HepG2 (cell line): Measurements from ENCODE around the gene ACER3. TPM values are rescaled to one million over a fixed set of nuclear protein-coding genes. Genes with fewer than 3 reads are reported as not detected.

Source experiments
- ATAC-seq: fragments of 200-7000 bp; cut with Tn5 transposase; 3 replicates; pipeline ENCODE4 v1.9.1; 2020; ENCODE audit warnings: mild to moderate bottlenecking, moderate library complexity
- BruUV-seq: library from RNA; stranded (reverse); fragments of 400-500 nt; replicated peaks from 2 replicates; lab custom pipeline; 2021; lab: Mats Ljungman, UMichigan
- CTCF ChIA-PET: fragments of 300-600 bp; formaldehyde crosslinking; extraction: SDS; loops from one replicate; lab custom pipeline; 2021; ENCODE audit warnings: low total read pairs, inconsistent platforms, low intra/inter-chr PET ratio; lab: Yijun Ruan, JAX
- POLR2A ChIA-PET: fragments of 350-600 bp; sonication (Branson Sonifier 250); formaldehyde crosslinking; loops from one replicate; lab custom pipeline; 2020; ENCODE audit warnings: antibody characterized with exemption, inconsistent platforms; lab: Yijun Ruan, JAX
- DNase-seq: peaks from one replicate; pipeline ENCODE4 v3.0.0-alpha.2; 2015; ENCODE audit warnings: low spot score
- FAIRE-seq: peaks from 3 replicates; lab custom pipeline; 2011; peaks lifted over from hg19 to GRCh38; lab: Jason Lieb, UNC
- H2AFZ ChIP-seq: one replicate; pipeline ENCODE4 v1.6.1; 2011; ENCODE audit warnings: low read length, inconsistent platforms
- H3K27ac ChIP-seq: fragments of 300-600 bp; 3 replicates; pipeline ENCODE4 v1.8.0; 2011; ENCODE audit warnings: mixed run types, mild to moderate bottlenecking, mixed read lengths, low read length, inconsistent platforms; ENCODE audit not compliant: insufficient read depth; ENCODE audit errors: extremely low read length
- H3K27me3 ChIP-seq, 2 experiments: fragments of 200-600 bp in 1 of 2; 2 replicates in 1 of 2; 3 replicates in 1 of 2; pipeline versions ENCODE4 v1.6.0 to v1.8.0; 2011; ENCODE audit warnings: low read length in 2 of 2, mild to moderate bottlenecking in 2 of 2, moderate library complexity in 2 of 2, inconsistent platforms in 1 of 2; ENCODE audit not compliant: insufficient read depth in 2 of 2, control insufficient read depth in 1 of 2
- H3K36me3 ChIP-seq, 2 experiments: fragments of 200-600 bp in 1 of 2; replicated peaks in 1 of 2; 2 replicates in 1 of 2; 3 replicates in 1 of 2; pipeline versions ENCODE4 v1.5.1 to v1.8.0; 2011; ENCODE audit warnings: low read length in 2 of 2, inconsistent platforms in 1 of 2; ENCODE audit not compliant: insufficient read depth in 2 of 2, control insufficient read depth in 1 of 2
- H3K4me1 ChIP-seq: 2 replicates; pipeline ENCODE4 v1.5.1; 2012; ENCODE audit warnings: low read length, inconsistent platforms; ENCODE audit not compliant: insufficient read depth
- H3K4me2 ChIP-seq: 2 replicates; pipeline ENCODE4 v1.6.0; 2011; ENCODE audit warnings: low read depth, low read length, inconsistent platforms
- H3K4me3 ChIP-seq, 3 experiments: fragments of 200-600 bp in 1 of 3; sonication (generic), shearing (Covaris generic) in 1 of 3; replicated peaks in 1 of 3; 2 replicates each; pipeline ENCODE4 v1.5.1; 2011 to 2016; ENCODE audit warnings: low read length in 3 of 3, inconsistent platforms in 2 of 3, low read depth in 2 of 3, mild to moderate bottlenecking in 2 of 3, control low read depth in 1 of 3, mixed read lengths in 1 of 3; ENCODE audit not compliant: insufficient read depth in 1 of 3
- H3K79me2 ChIP-seq: one replicate; pipeline ENCODE4 v1.6.1; 2011; ENCODE audit warnings: low read length, inconsistent platforms; ENCODE audit not compliant: insufficient read depth
- H3K9ac ChIP-seq: 2 replicates; pipeline ENCODE4 v1.6.0; 2011; ENCODE audit warnings: mild to moderate bottlenecking, low read depth, low read length, inconsistent platforms; ENCODE audit not compliant: insufficient read depth
- H3K9me3 ChIP-seq: 2 replicates; pipeline ENCODE4 v1.5.1; 2012; ENCODE audit warnings: mild to moderate bottlenecking, low read length
- H4K20me1 ChIP-seq: 2 replicates; pipeline ENCODE4 v1.6.0; 2011; ENCODE audit warnings: inconsistent platforms, mild to moderate bottlenecking, low read length, moderate library complexity; ENCODE audit not compliant: insufficient read depth
- CTCF ChIP-seq: sonication (generic); formaldehyde crosslinking; IDR thresholded peaks from 2 replicates; pipeline ENCODE4 v1.5.0; 2020; ENCODE audit warnings: mild to moderate bottlenecking, missing genetic modification reagents, moderate library complexity
- HMGXB4 ChIP-seq, 2 experiments: sonication (generic) in 1 of 2; formaldehyde crosslinking in 1 of 2; IDR thresholded peaks; 2 replicates each; pipeline versions ENCODE4 v1.4.0 to v1.6.1; 2018 to 2020; ENCODE audit warnings: missing genetic modification reagents in 2 of 2, borderline replicate concordance in 1 of 2, low read depth in 1 of 2, mild to moderate bottlenecking in 1 of 2, missing biosample characterization in 1 of 2
- MLXIP ChIP-seq: sonication (generic); formaldehyde crosslinking; IDR thresholded peaks from 2 replicates; pipeline ENCODE4 v1.9.0; 2021; ENCODE audit warnings: missing genetic modification reagents, borderline replicate concordance
- SAP130 ChIP-seq: IDR thresholded peaks from 2 replicates; pipeline ENCODE4 v1.6.1; 2016; ENCODE audit warnings: low read depth
- STAG1 ChIP-seq: sonication (generic); formaldehyde crosslinking; IDR thresholded peaks from 2 replicates; pipeline ENCODE4 v1.4.0; 2020; ENCODE audit warnings: missing genetic modification reagents
- TFAP4 ChIP-seq: sonication (generic); IDR thresholded peaks from 2 replicates; pipeline ENCODE4 v1.6.1; 2016; ENCODE audit warnings: low read depth, borderline replicate concordance
- ZFX ChIP-seq: sonication (generic); formaldehyde crosslinking; IDR thresholded peaks from 2 replicates; pipeline ENCODE4 v1.4.0; 2020; ENCODE audit warnings: mild to moderate bottlenecking, low read depth, missing genetic modification reagents, moderate library complexity
- ZNF564 ChIP-seq: sonication (generic); formaldehyde crosslinking; IDR thresholded peaks from 2 replicates; pipeline ENCODE4 v1.8.1; 2023; ENCODE audit warnings: mild to moderate bottlenecking, missing genetic modification reagents
- ZNF687 ChIP-seq: sonication (generic); formaldehyde crosslinking; IDR thresholded peaks from 2 replicates; pipeline ENCODE4 v1.5.1; 2020; ENCODE audit warnings: mild to moderate bottlenecking, missing genetic modification reagents, moderate library complexity
- ZNF773 ChIP-seq: sonication (generic); formaldehyde crosslinking; IDR thresholded peaks from 2 replicates; pipeline ENCODE4 v1.4.0; 2020; ENCODE audit warnings: missing genetic modification reagents, borderline replicate concordance
- WGBS: methylation state at CpG from one replicate; pipeline ENCODE4 v1.1.6; 2017; ENCODE audit warnings: low lambda C conversion rate; 5-methylcytosine and 5-hydroxymethylcytosine counted together
- in situ Hi-C: cut with HindIII; loops from 2 replicates; pipeline ENCODE4 v1.10.0; 2017; ENCODE audit warnings: low pct_unique_long_range_greater_than_20kb; ENCODE audit not compliant: extremely low pct_ligation_motif_present
- intact Hi-C: fragments of 100-400 bp; cut with micrococcal nuclease; formaldehyde crosslinking; loops from one replicate; pipeline ENCODE4 v1.10.0; 2022; ENCODE audit not compliant: unreplicated experiment
- polyA plus RNA-seq, 8 experiments: library from polyadenylated mRNA; depleted of rRNA in 3 of 8; stranded (reverse) in 7 of 8; unstranded in 1 of 8; fragments of >200 nt; fragmentation: Illumina TruSeq in 4 of 8; extraction: Trizol in 4 of 8; gene quantifications; 2 replicates each; pipeline versions ENCODE4 v1.2.1 to v1.2.3, GENCODE V29; 2011 to 2016; ENCODE audit warnings: low read depth in 4 of 8, missing spikeins in 1 of 8, mixed read lengths in 1 of 8; ENCODE audit not compliant: insufficient read depth in 1 of 8
- total RNA-seq, 5 experiments: library from RNA; depleted of rRNA; stranded (reverse); fragments of >200 nt; fragmentation: Illumina TruSeq; extraction: Trizol; gene quantifications; 2 replicates each; pipeline ENCODE4 v1.2.3, GENCODE V29; 2016; ENCODE audit warnings: low read depth in 1 of 5

Gene ACER3
- total and polyA plus RNA-seq, 2 of the 13 experiments (the other 11 are each of a cell fraction or from before 2014, with no cell fraction given), result 6.0 to 9.8 TPM

GRCh38 chr11:77073328-77074001 lies 212.7 kb downstream of the ACER3 start:
- H3K4me1 ChIP-seq, result peaks cover 25% of the 10 kb centered on the region
- no peak overlapping the region for H2AFZ ChIP-seq
- DNase-seq (peak; percentile 45), ATAC-seq (peak; percentile 89), FAIRE-seq (no peak)
- no peaks in the 10 kb centered on the region for H3K9me3 ChIP-seq
- BruUV-seq, result no TSS peak
- no peak overlapping the region for H3K27ac ChIP-seq
- no peak overlapping the region for H3K4me3 ChIP-seq
- peaks cover 4 to 46% of the 10 kb centered on the region in 2 experiments for H3K27me3 ChIP-seq
- intact Hi-C loops, result no loop called here
- H3K36me3 ChIP-seq, result no peaks in the 10 kb centered on the region
- ChIA-PET POLR2A (no interaction called here), CTCF (interaction anchor here (1.0 to 2.6 kb wide), 2 partner anchors 18 to 27 kb away, joined by 3 to 11 read pairs; no protein-coding TSS in a partner anchor)
- H3K79me2 ChIP-seq, result no peaks in the 10 kb centered on the region
- 29% methylated on average over 9 of the region's 11 CpGs for WGBS
- H4K20me1 ChIP-seq, result no peaks in the 10 kb centered on the region
- no peak overlapping the region for H3K9ac ChIP-seq
- in situ Hi-C loops, result no loop called here
- 0 out of 2 replicates have a peak overlapping the region, but pooled peaks have one; percentile 13 for H3K4me2 ChIP-seq
- no peak for TF ChIP-seq ZNF773 (CRISPR knock-in tag)
- peak; percentile 39; the same call in 1 of the 2 replicates for TF ChIP-seq ZFX
- TF ChIP-seq CTCF (CRISPR knock-in tag), result peak; percentile 60
- TF ChIP-seq SAP130 (CRISPR knock-in tag), result 0 out of 2 replicates have a peak, but pooled peaks have one; percentile 21
- TF ChIP-seq STAG1 (CRISPR knock-in tag), result peak; percentile 46
- peak; percentile 38; the same call in 1 of the 2 replicates for TF ChIP-seq TFAP4
- TF ChIP-seq ZNF564 (CRISPR knock-in tag), result no peak
- TF ChIP-seq MLXIP (CRISPR knock-in tag), result no peak
- 0 out of 4 replicates have a peak, but pooled peaks of 1 of the 2 experiments have one; percentile 31 for TF ChIP-seq HMGXB4 (CRISPR knock-in tag; IDR thresholded peaks at IDR 0.05; ENCODE audit: borderline replicate concordance in 1 of 2, low read depth in 1 of 2)
- TF ChIP-seq ZNF687 (CRISPR knock-in tag), result peak; percentile 15; the same call in 1 of the 2 replicates
